Measurements from ENCODE around the gene EXOC6. TPM values are rescaled to one million over a fixed set of nuclear protein-coding genes. Genes with fewer than 3 reads are reported as not detected.

EXOC6 gene
- total RNA-seq, 1 donor from 2014 or later: 14.2 TPM

- no peak overlapping the region for H3K27ac Mint-ChIP-seq
- intact Hi-C loops (cut with micrococcal nuclease): loop anchor here (2.0 kb wide), 1 partner anchor 13 kb away; no protein-coding TSS in a partner anchor
Measured at GRCh38 chr10:93075369-93076221, 227.3 kb downstream of the EXOC6 start.

GRCh38 chr10:93076871-93077270 is 228.6 kb downstream of the EXOC6 start:
- H3K27ac Mint-ChIP-seq: no peak overlapping the region
- peaks cover 19% of the 10 kb centered on the region for H3K4me1 Mint-ChIP-seq
- no peak overlapping the region for H3K4me3 Mint-ChIP-seq
- DNase-seq: no peak
- no peaks in the 10 kb centered on the region for H3K9me3 Mint-ChIP-seq
- H3K27me3 Mint-ChIP-seq: peaks cover 64% of the 10 kb centered on the region
- intact Hi-C loops (cut with micrococcal nuclease): loop anchor here (2.0 kb wide), 1 partner anchor 14 kb away; no protein-coding TSS in a partner anchor
- no peaks in the 10 kb centered on the region for H3K36me3 Mint-ChIP-seq (ENCODE audit: low read depth)

More at GRCh38 chr10:93075369-93076221, 227.3 kb downstream of the EXOC6 start:
- no peak overlapping the region for H3K4me3 Mint-ChIP-seq
- DNase-seq: no peak
- no peaks in the 10 kb centered on the region for H3K36me3 Mint-ChIP-seq (ENCODE audit: low read depth)
- peaks cover 69% of the 10 kb centered on the region for H3K27me3 Mint-ChIP-seq
- peaks cover 24% of the 10 kb centered on the region for H3K4me1 Mint-ChIP-seq
- H3K9me3 Mint-ChIP-seq: no peaks in the 10 kb centered on the region

GRCh38 chr10:93077860-93078337 is 229.6 kb downstream of the EXOC6 start:
- no peaks in the 10 kb centered on the region for H3K36me3 Mint-ChIP-seq (ENCODE audit: low read depth)
- intact Hi-C loops (cut with micrococcal nuclease): loop anchor here (2.0 kb wide), 1 partner anchor 15 kb away; no protein-coding TSS in a partner anchor
- peaks cover 16% of the 10 kb centered on the region for H3K4me1 Mint-ChIP-seq
- no peaks in the 10 kb centered on the region for H3K9me3 Mint-ChIP-seq
- H3K4me3 Mint-ChIP-seq: no peak overlapping the region
- H3K27ac Mint-ChIP-seq: no peak overlapping the region
- no peak for DNase-seq
- peaks cover 54% of the 10 kb centered on the region for H3K27me3 Mint-ChIP-seq

- no peaks in the 10 kb centered on the region for H3K36me3 Mint-ChIP-seq (ENCODE audit: low read depth)
- H3K27ac Mint-ChIP-seq: no peak overlapping the region
- no peak overlapping the region for H3K4me3 Mint-ChIP-seq
- peaks cover 47% of the 10 kb centered on the region for H3K27me3 Mint-ChIP-seq
- no peaks in the 10 kb centered on the region for H3K9me3 Mint-ChIP-seq
- DNase-seq: peak; percentile 51
- H3K4me1 Mint-ChIP-seq: peaks cover 10% of the 10 kb centered on the region
- intact Hi-C loops (cut with micrococcal nuclease): loop anchor here (2.0 to 10.0 kb wide), 3 partner anchors 207 to 405 kb away; partner anchors contain the start of gene MYOF
Measured at GRCh38 chr10:93079663-93080349, 231.5 kb downstream of the EXOC6 start.

- Mint-ChIP-seq H3K36me3 (ENCODE audit: low read depth) (no peaks in the 10 kb centered on the region), H3K27me3 (peaks cover 41% of the 10 kb centered on the region), H3K4me3 (no peak overlapping the region), H3K27ac (no peak overlapping the region), H3K4me1 (peaks cover 7% of the 10 kb centered on the region), H3K9me3 (no peaks in the 10 kb centered on the region)
- peak; percentile 83 for DNase-seq
- intact Hi-C loops (cut with micrococcal nuclease): loop anchor here (2.0 to 10.0 kb wide), 3 partner anchors 207 to 404 kb away; partner anchors contain the start of gene MYOF
Measured at GRCh38 chr10:93080350-93081046, 232.2 kb downstream of the EXOC6 start.

- peaks cover 36% of the 10 kb centered on the region for H3K27me3 Mint-ChIP-seq
- H3K4me3 Mint-ChIP-seq: no peak overlapping the region
Measured at GRCh38 chr10:93081318-93081717, 233.0 kb downstream of the EXOC6 start.

GRCh38 chr10:93081834-93082233 is 233.5 kb downstream of the EXOC6 start:
- intact Hi-C loops (cut with micrococcal nuclease): loop anchor here (2.0 to 10.0 kb wide), 3 partner anchors 205 to 403 kb away; partner anchors contain the start of gene MYOF
- Mint-ChIP-seq H3K4me3 (no peak overlapping the region), H3K36me3 (ENCODE audit: low read depth) (no peaks in the 10 kb centered on the region), H3K9me3 (no peaks in the 10 kb centered on the region), H3K4me1 (peaks cover 2% of the 10 kb centered on the region), H3K27ac (no peak overlapping the region), H3K27me3 (peaks cover 31% of the 10 kb centered on the region)
- no peak for DNase-seq

More at GRCh38 chr10:93081318-93081717, 233.0 kb downstream of the EXOC6 start:
- intact Hi-C loops (cut with micrococcal nuclease): loop anchor here (2.0 to 10.0 kb wide), 3 partner anchors 206 to 403 kb away; partner anchors contain the start of gene MYOF
- Mint-ChIP-seq H3K27ac (no peak overlapping the region), H3K9me3 (no peaks in the 10 kb centered on the region), H3K4me1 (peaks cover 2% of the 10 kb centered on the region), H3K36me3 (ENCODE audit: low read depth) (no peaks in the 10 kb centered on the region)
- peak; percentile 45 for DNase-seq

GRCh38 chr10:93083743-93084539 is 235.6 kb downstream of the EXOC6 start:
- intact Hi-C loops (cut with micrococcal nuclease): loop anchor here (5.0 to 10.0 kb wide), 2 partner anchors 203 to 401 kb away; partner anchors contain the start of gene MYOF
- H3K4me3 Mint-ChIP-seq: no peak overlapping the region
- DNase-seq: no peak
- peaks cover 24% of the 10 kb centered on the region for H3K27me3 Mint-ChIP-seq
- no peaks in the 10 kb centered on the region for H3K9me3 Mint-ChIP-seq
- H3K27ac Mint-ChIP-seq: no peak overlapping the region
- peaks cover 2% of the 10 kb centered on the region for H3K4me1 Mint-ChIP-seq
- no peaks in the 10 kb centered on the region for H3K36me3 Mint-ChIP-seq (ENCODE audit: low read depth)

GRCh38 chr10:93085272-93085859 is 237.0 kb downstream of the EXOC6 start:
- Mint-ChIP-seq H3K4me3 (no peak overlapping the region), H3K27me3 (peaks cover 17% of the 10 kb centered on the region), H3K27ac (no peak overlapping the region), H3K4me1 (no peaks in the 10 kb centered on the region), H3K36me3 (ENCODE audit: low read depth) (no peaks in the 10 kb centered on the region), H3K9me3 (no peaks in the 10 kb centered on the region)
- intact Hi-C loops (cut with micrococcal nuclease): loop anchor here (10.0 kb wide), 1 partner anchor 399 kb away; the partner anchor contains the start of gene MYOF
- no peak for DNase-seq

GRCh38 chr10:93086289-93086688 is 238.0 kb downstream of the EXOC6 start:
- no peaks in the 10 kb centered on the region for H3K4me1 Mint-ChIP-seq
- no peaks in the 10 kb centered on the region for H3K9me3 Mint-ChIP-seq
- peaks cover 15% of the 10 kb centered on the region for H3K27me3 Mint-ChIP-seq
- H3K27ac Mint-ChIP-seq: no peak overlapping the region
- no peaks in the 10 kb centered on the region for H3K36me3 Mint-ChIP-seq (ENCODE audit: low read depth)
- intact Hi-C loops (cut with micrococcal nuclease): loop anchor here (10.0 kb wide), 1 partner anchor 399 kb away; the partner anchor contains the start of gene MYOF
- DNase-seq: no peak
- no peak overlapping the region for H3K4me3 Mint-ChIP-seq

- intact Hi-C loops (cut with micrococcal nuclease): loop anchor here (10.0 kb wide), 1 partner anchor 397 kb away; the partner anchor contains the start of gene MYOF
- DNase-seq: no peak
- Mint-ChIP-seq H3K36me3 (ENCODE audit: low read depth) (no peaks in the 10 kb centered on the region), H3K27ac (no peak overlapping the region), H3K9me3 (no peaks in the 10 kb centered on the region), H3K27me3 (peaks cover 14% of the 10 kb centered on the region), H3K4me3 (no peak overlapping the region), H3K4me1 (no peaks in the 10 kb centered on the region)
Measured at GRCh38 chr10:93087846-93088245, 239.5 kb downstream of the EXOC6 start.

- H3K4me1 Mint-ChIP-seq: no peaks in the 10 kb centered on the region
- H3K27me3 Mint-ChIP-seq: peaks cover 14% of the 10 kb centered on the region
- no peak overlapping the region for H3K27ac Mint-ChIP-seq
- H3K36me3 Mint-ChIP-seq (ENCODE audit: low read depth): no peaks in the 10 kb centered on the region
- H3K9me3 Mint-ChIP-seq: no peaks in the 10 kb centered on the region
- intact Hi-C loops (cut with micrococcal nuclease): loop anchor here (10.0 kb wide), 1 partner anchor 396 kb away; the partner anchor contains the start of gene MYOF
- H3K4me3 Mint-ChIP-seq: no peak overlapping the region
- no peak for DNase-seq
Measured at GRCh38 chr10:93088466-93088865, 240.1 kb downstream of the EXOC6 start.

Data from activated CD4-positive, alpha-beta T cell treated with anti-CD3 and anti-CD28 coated beads, Interleukin-2, amount 10 ng/mL, durations not matched to agents 24 days and 14 days (primary cell).